Heart left ventricle (tissue), 13 donors: Measurements from ENCODE around the gene COL8A2.

Experiments used
- POLR2A ChIP-seq, 2 donors: fragments of 450-650 bp; IDR thresholded peaks; one replicate each; pipeline ENCODE4 v1.6.1; 2017; ENCODE audit warnings: antibody characterized with exemption in 2 of 2, mild to moderate bottlenecking in 2 of 2, moderate library complexity in 2 of 2
- TF ChIP-seq, protein P1 (sequence below), 12 donors: fragments of 200-600 bp; sonication (generic) in 4 of 12; IDR thresholded peaks; one replicate each; pipeline versions ENCODE4 v1.5.0 to v1.8.0; 2018 to 2022; ENCODE audit warnings: antibody characterized with exemption in 12 of 12, mild to moderate bottlenecking in 5 of 12
- donor health status: ischemic (EF 13 %, LVEDD 7.1; RV severe dilation, severe dysfunction).
- donor health status: DM: no; HTN: yes; CAD: no.
- donor health status: DM: no; HTN: no; CAD: no.
- donor health status: ischemic (EF 25% LVEDD 6.9; RV normal size, moderate dysfunction).
- donor health status: ischemic (EF 25% LVEDD 5.7; RV mildly dilated, moderate dysfunction).
- donor health status: ischemic (EF 35%, LVEDD 5.7; RV mildly dilated, moderate dysfunction).
- donor health status: nonischemic (EF 11% LVEDD 7.7; RV severe dilation, severe dysfunction).
- donor health status: DM: yes; HTN: yes; CAD: no.
- donor health status: PGD.
- donor health status: ischemic (EF 29% LVEDD 5.4; RV normal size, mild dysfunction).
- donor health status: nonischemic (EF 23%, LVEDD 6.1; RV moderate dilation, normal function).

- TF ChIP-seq, protein P1, sequence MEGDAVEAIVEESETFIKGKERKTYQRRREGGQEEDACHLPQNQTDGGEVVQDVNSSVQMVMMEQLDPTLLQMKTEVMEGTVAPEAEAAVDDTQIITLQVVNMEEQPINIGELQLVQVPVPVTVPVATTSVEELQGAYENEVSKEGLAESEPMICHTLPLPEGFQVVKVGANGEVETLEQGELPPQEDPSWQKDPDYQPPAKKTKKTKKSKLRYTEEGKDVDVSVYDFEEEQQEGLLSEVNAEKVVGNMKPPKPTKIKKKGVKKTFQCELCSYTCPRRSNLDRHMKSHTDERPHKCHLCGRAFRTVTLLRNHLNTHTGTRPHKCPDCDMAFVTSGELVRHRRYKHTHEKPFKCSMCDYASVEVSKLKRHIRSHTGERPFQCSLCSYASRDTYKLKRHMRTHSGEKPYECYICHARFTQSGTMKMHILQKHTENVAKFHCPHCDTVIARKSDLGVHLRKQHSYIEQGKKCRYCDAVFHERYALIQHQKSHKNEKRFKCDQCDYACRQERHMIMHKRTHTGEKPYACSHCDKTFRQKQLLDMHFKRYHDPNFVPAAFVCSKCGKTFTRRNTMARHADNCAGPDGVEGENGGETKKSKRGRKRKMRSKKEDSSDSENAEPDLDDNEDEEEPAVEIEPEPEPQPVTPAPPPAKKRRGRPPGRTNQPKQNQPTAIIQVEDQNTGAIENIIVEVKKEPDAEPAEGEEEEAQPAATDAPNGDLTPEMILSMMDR (IDR thresholded peaks at IDR 0.05), result no peak
- no peak for TF ChIP-seq POLR2A (IDR thresholded peaks at IDR 0.05)
Measured at GRCh38 chr1:36095760-36096405, 29.1 kb downstream of the COL8A2 start.
